Common myeloid progenitor, CD34-positive (primary cell): ENCODE measurements around the gene CCDC192.
A peak's percentile ranks its signal among the peaks of the same experiment; 100 is the strongest.

Experiments used
- CTCF ChIA-PET: fragments of 350-600 bp; sonication (Branson Sonifier 250); formaldehyde crosslinking; loops from one replicate; lab custom pipeline; 2021; ENCODE audit warnings: antibody characterized with exemption; lab: Charles Lee
- POLR2A ChIA-PET: fragments of 350-600 bp; sonication (Branson Sonifier 250); formaldehyde crosslinking; loops from one replicate; lab custom pipeline; 2021; ENCODE audit warnings: antibody characterized with exemption; lab: Charles Lee
- DNase-seq, 3 donors: peaks; one replicate each; pipeline versions ENCODE4 v3.0.0 to v3.0.0-alpha.2; 2013
- H3K27ac ChIP-seq, 2 experiments: 1 replicate in 1 of 2; 2 replicates in 1 of 2; pipeline ENCODE4 v1.7.0; 2013; ENCODE audit warnings: inconsistent platforms in 2 of 2, low read length in 2 of 2, mild to moderate bottlenecking in 2 of 2, low read depth in 1 of 2, moderate library complexity in 1 of 2; ENCODE audit not compliant: severe bottlenecking in 2 of 2, insufficient read depth in 1 of 2, poor library complexity in 1 of 2
- H3K27me3 ChIP-seq, 5 experiments: replicated peaks in 2 of 5; 1 replicate in 3 of 5; 2 replicates in 2 of 5; pipeline versions ENCODE4 v1.6.1 to v1.7.0; 2013; ENCODE audit warnings: low read length in 4 of 5, mild to moderate bottlenecking in 2 of 5, moderate library complexity in 2 of 5, inconsistent platforms in 1 of 5; ENCODE audit not compliant: insufficient read depth in 5 of 5, control insufficient read depth in 4 of 5
- H3K36me3 ChIP-seq, 4 experiments: 1 replicate in 2 of 4; 2 replicates in 2 of 4; pipeline versions ENCODE4 v1.6.1 to v1.7.0; 2013; ENCODE audit warnings: low read length in 3 of 4, control low read depth in 1 of 4, mild to moderate bottlenecking in 1 of 4; ENCODE audit not compliant: control insufficient read depth in 4 of 4, insufficient read depth in 4 of 4
- H3K4me1 ChIP-seq, 4 experiments: 1 replicate in 3 of 4; 2 replicates in 1 of 4; pipeline versions ENCODE4 v1.6.1 to v1.7.1; 2013; ENCODE audit warnings: low read length in 3 of 4, mild to moderate bottlenecking in 3 of 4, control low read depth in 1 of 4, inconsistent platforms in 1 of 4, moderate library complexity in 1 of 4; ENCODE audit not compliant: control insufficient read depth in 4 of 4, insufficient read depth in 4 of 4; ENCODE audit errors: control extremely low read depth in 1 of 4
- H3K4me3 ChIP-seq, 7 experiments: 1 replicate in 4 of 7; 2 replicates in 3 of 7; pipeline versions ENCODE4 v1.5.1 to v1.7.0; 2013; ENCODE audit warnings: mild to moderate bottlenecking in 7 of 7, low read length in 6 of 7, moderate library complexity in 6 of 7, inconsistent platforms in 2 of 7, low read depth in 2 of 7, control low read depth in 1 of 7; ENCODE audit not compliant: insufficient read depth in 4 of 7, control insufficient read depth in 1 of 7; ENCODE audit errors: extremely low read depth in 1 of 7
- H3K9me3 ChIP-seq, 5 experiments: 1 replicate in 4 of 5; 2 replicates in 1 of 5; pipeline versions ENCODE4 v1.6.1 to v1.7.1; 2013; ENCODE audit warnings: low read length in 4 of 5, mild to moderate bottlenecking in 2 of 5, inconsistent platforms in 1 of 5, low read depth in 1 of 5, moderate library complexity in 1 of 5; ENCODE audit not compliant: control insufficient read depth in 4 of 5, insufficient read depth in 2 of 5; ENCODE audit errors: control extremely low read depth in 1 of 5
- WGBS: methylation state at CpG from one replicate; pipeline ENCODE4 v1.1.5; 2013; ENCODE audit not compliant: insufficient coverage; 5-methylcytosine and 5-hydroxymethylcytosine counted together

The CCDC192 gene

DNA sequence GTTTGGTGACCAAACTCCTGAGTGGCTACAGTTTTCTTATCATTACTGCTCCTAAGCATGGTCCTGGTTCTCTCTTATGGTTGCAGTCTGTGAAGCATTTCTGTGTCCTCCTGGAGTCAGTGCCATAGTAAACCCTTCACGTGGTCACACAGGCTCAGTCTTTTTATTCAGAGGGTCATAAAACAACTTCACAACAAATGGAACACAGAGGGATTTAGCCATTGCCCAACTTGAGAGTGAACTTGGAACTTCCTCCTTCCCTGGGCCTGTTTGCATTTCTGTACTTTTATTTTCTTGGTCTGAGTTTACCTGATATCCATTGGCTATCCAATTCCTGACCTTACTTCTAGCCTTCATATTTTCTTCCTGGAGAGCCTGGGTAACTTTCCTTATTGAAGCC lies 144.9 kb downstream of the CCDC192 start:
- WGBS = 71% methylated on average over 1 of the region's 1 CpG
- H3K4me1 ChIP-seq = no peaks in the 10 kb centered on the region

DNA sequence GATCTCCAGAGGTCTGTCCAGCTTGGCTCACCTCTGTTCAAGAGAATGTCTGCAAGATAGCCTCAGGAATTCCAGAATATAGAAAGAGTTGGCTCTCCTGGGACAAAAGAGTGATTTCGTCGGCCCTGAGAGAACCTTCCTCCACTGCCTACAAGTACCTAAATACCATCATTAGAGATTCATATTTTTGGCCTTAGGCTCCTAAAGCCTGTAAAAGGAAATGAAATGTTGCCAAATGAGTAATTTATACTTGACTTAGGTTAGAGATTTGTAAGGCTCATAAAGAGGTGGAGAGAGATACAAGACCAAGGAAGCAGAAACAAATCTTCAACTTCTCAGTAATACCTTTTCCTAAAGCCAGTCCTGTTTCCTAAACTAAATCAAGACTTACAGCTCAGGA lies 146.2 kb downstream of the CCDC192 start:
- no peak overlapping the region for H3K27ac ChIP-seq
- WGBS = no CpG with 5 or more reads among the region's 2 CpGs

More for the DNA sequence above, 144.9 kb downstream of the CCDC192 start:
- Histone ChIP-seq H3K9me3 (no peaks in the 10 kb centered on the region), H3K27me3 (no peaks in the 10 kb centered on the region), H3K27ac (no peak overlapping the region), H3K4me3 (no peak overlapping the region), H3K36me3 (no peaks in the 10 kb centered on the region)
- ChIA-PET CTCF (no interaction called here), POLR2A (no interaction called here)
- no peak for DNase-seq

DNA sequence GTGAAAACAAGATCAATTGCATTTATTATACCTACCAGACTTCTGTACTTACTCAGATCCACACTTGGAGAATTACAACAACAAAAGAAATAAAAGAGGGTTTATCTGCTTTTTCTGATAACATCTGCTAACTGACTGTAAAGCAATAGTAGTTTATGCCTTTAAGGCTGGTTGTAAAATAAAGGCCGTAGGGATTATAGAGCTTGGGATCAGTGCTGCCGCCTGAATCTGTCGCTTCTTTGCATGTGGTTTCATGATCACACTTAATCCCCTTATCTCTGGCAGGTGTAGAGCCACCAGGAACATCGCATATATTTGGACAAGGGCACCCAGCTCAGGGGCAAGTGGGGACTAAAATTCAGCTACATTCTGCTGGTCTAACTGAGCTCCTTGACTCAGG lies 146.7 kb downstream of the CCDC192 start:
- ChIA-PET POLR2A (no interaction called here), CTCF (interaction anchor here (0.8 to 1.9 kb wide), 3 partner anchors 9 to 22 kb away, joined by 3 to 4 read pairs (median 3); no protein-coding TSS in a partner anchor)
- Histone ChIP-seq H3K27ac (no peak overlapping the region), H3K36me3 (no peaks in the 10 kb centered on the region), H3K9me3 (peaks cover 0 to under 1% (median 0%) of the 10 kb centered on the region in 5 experiments), H3K27me3 (no peaks in the 10 kb centered on the region), H3K4me3 (no peak overlapping the region), H3K4me1 (no peaks in the 10 kb centered on the region)
- DNase-seq = no peak
- WGBS = 100% methylated on average over 3 of the region's 4 CpGs

More for the DNA sequence above, 146.2 kb downstream of the CCDC192 start:
- Histone ChIP-seq H3K27me3 (no peaks in the 10 kb centered on the region), H3K4me1 (no peaks in the 10 kb centered on the region), H3K4me3 (no peak overlapping the region), H3K36me3 (no peaks in the 10 kb centered on the region), H3K9me3 (no peaks in the 10 kb centered on the region)
- POLR2A ChIA-PET = no interaction called here
- DNase-seq = no peak
- CTCF ChIA-PET = interaction anchor here (0.8 to 1.9 kb wide), 3 partner anchors 8 to 23 kb away, joined by 3 to 4 read pairs (median 3); no protein-coding TSS in a partner anchor

DNA sequence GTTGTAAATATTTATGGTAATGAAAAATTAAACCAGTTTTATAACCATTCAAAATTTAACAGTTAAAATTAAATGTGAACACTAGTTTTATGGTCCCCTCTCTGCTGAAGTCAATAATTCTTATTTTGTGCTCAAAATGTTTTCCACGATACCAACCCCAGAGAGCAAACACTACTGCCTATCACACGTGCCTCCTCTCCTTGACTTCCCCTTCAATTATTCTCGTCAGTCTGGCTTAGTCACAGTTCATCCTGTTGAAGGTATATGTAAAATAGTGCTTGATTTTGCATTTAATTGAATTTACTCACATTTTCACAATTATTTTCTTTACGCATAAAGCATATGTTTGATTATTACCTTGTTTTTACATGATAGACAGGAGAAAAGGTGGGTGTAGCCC lies 148.8 kb downstream of the CCDC192 start:
- Histone ChIP-seq H3K27ac (no peak overlapping the region), H3K36me3 (no peaks in the 10 kb centered on the region), H3K9me3 (peaks cover 0 to 10% (median 0%) of the 10 kb centered on the region in 5 experiments), H3K4me3 (no peak overlapping the region), H3K27me3 (no peaks in the 10 kb centered on the region), H3K4me1 (no peaks in the 10 kb centered on the region)
- CTCF ChIA-PET = interaction anchor here (0.6 kb wide), 1 partner anchor 27 kb away, joined by 3 read pairs; no protein-coding TSS in a partner anchor
- no peak for DNase-seq
- POLR2A ChIA-PET = no interaction called here
- 80% methylated on average over 2 of the region's 4 CpGs for WGBS

GRCh38 chr5:127854520-127854919 lies 151.3 kb downstream of the CCDC192 start:
- Histone ChIP-seq H3K36me3 (no peaks in the 10 kb centered on the region), H3K27me3 (no peaks in the 10 kb centered on the region), H3K27ac (no peak overlapping the region), H3K9me3 (peaks cover 0 to 10% (median 0%) of the 10 kb centered on the region in 5 experiments), H3K4me3 (no peak overlapping the region), H3K4me1 (no peaks in the 10 kb centered on the region)
- DNase-seq = no peak
- CTCF ChIA-PET = interaction anchor here (1.6 kb wide), 1 partner anchor 12 kb away, joined by 5 read pairs; no protein-coding TSS in a partner anchor
- no CpG with 5 or more reads among the region's 2 CpGs for WGBS
- POLR2A ChIA-PET = no interaction called here

GRCh38 chr5:127856292-127856691 lies 153.1 kb downstream of the CCDC192 start:
- peak in 2 of 3 donors; percentile 28 to 44 for DNase-seq
- Histone ChIP-seq H3K9me3 (peaks cover 0 to 10% (median 0%) of the 10 kb centered on the region in 5 experiments), H3K4me1 (no peaks in the 10 kb centered on the region), H3K4me3 (no peak overlapping the region), H3K27me3 (no peaks in the 10 kb centered on the region), H3K27ac (no peak overlapping the region), H3K36me3 (no peaks in the 10 kb centered on the region)
- ChIA-PET CTCF (interaction anchor here (0.9 to 1.9 kb wide), 4 partner anchors 10 to 57 kb away, joined by 3 to 8 read pairs (median 3); no protein-coding TSS in a partner anchor), POLR2A (no interaction called here)

DNA sequence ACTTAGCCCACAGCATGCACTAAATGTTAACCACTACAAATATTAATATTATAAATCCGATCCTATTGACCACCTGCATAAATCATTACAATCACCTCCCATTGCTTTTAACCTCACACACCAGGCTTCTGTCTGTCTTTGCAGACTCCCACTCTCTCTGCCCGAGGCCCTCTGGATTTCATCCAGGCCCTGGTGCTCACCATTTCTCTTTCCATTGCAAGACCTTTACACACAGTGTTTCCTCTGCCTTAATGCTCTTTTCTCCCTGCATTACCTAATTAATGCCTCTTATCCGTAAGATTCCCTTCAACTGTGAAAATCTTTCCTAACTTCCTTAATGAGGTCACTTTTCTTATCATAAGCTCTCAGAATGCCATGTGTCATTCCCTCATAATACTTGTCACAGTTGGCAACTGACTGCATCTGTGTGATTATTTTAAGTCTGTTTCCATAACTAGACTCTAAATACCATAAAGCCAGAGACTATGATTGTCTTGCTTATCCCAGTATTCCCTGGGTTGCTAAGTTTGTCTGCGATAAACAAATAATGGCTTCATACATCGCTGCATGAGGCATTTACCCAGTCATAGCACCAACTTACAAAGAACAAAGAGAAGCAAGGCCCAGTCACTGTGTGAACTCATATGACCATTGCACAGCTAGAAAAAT lies 155.1 kb downstream of the CCDC192 start:
- Histone ChIP-seq H3K4me3 (no peak overlapping the region), H3K4me1 (peaks cover 0 to 2% (median 0%) of the 10 kb centered on the region in 4 experiments), H3K9me3 (peaks cover 0 to 10% (median 0%) of the 10 kb centered on the region in 5 experiments), H3K27me3 (no peaks in the 10 kb centered on the region), H3K36me3 (no peaks in the 10 kb centered on the region), H3K27ac (no peak overlapping the region)
- DNase-seq = no peak
- ChIA-PET POLR2A (no interaction called here), CTCF (interaction anchor here (1.0 kb wide), 1 partner anchor 9 kb away, joined by 3 read pairs; no protein-coding TSS in a partner anchor)
- 84% methylated on average over 3 of the region's 5 CpGs for WGBS
